HEK293 (cell line): ENCODE results near the gene APBA1.

Experiments
- CTCF ChIP-seq: fragments of 450-650 bp; formaldehyde crosslinking; IDR thresholded peaks from 2 replicates; pipeline ENCODE4 v1.5.1; 2016; ENCODE audit warnings: missing biosample characterization, missing genetic modification characterization
- HIC1 ChIP-seq: fragments of 450-650 bp; formaldehyde crosslinking; IDR thresholded peaks from 2 replicates; pipeline ENCODE4 v1.5.1; 2016; ENCODE audit warnings: missing biosample characterization, missing genetic modification characterization
- KLF1 ChIP-seq: fragments of 450-650 bp; formaldehyde crosslinking; IDR thresholded peaks from 2 replicates; pipeline ENCODE4 v1.5.1; 2016; ENCODE audit warnings: missing biosample characterization, missing genetic modification characterization
- PATZ1 ChIP-seq: fragments of 450-650 bp; formaldehyde crosslinking; IDR thresholded peaks from 2 replicates; pipeline ENCODE4 v1.5.1; 2016; ENCODE audit warnings: missing biosample characterization, missing genetic modification characterization
- REST ChIP-seq: fragments of 450-650 bp; formaldehyde crosslinking; IDR thresholded peaks from 2 replicates; pipeline ENCODE4 v1.5.1; 2016; ENCODE audit warnings: missing biosample characterization, missing genetic modification characterization
- ZNF114 ChIP-seq: fragments of 450-650 bp; formaldehyde crosslinking; IDR thresholded peaks from 2 replicates; pipeline ENCODE4 v1.5.0; 2017; ENCODE audit warnings: missing biosample characterization, missing genetic modification characterization
- ZNF19 ChIP-seq: fragments of 450-650 bp; formaldehyde crosslinking; IDR thresholded peaks from 2 replicates; pipeline ENCODE4; 2016; ENCODE audit warnings: missing biosample characterization, missing genetic modification characterization, low read depth
- ZNF239 ChIP-seq: fragments of 450-650 bp; formaldehyde crosslinking; IDR thresholded peaks from 2 replicates; pipeline ENCODE4 v1.5.1; 2016; ENCODE audit warnings: missing biosample characterization, missing genetic modification characterization
- ZNF311 ChIP-seq: fragments of 450-650 bp; formaldehyde crosslinking; IDR thresholded peaks from 2 replicates; pipeline ENCODE4 v1.5.1; 2017; ENCODE audit warnings: missing biosample characterization, missing genetic modification characterization, borderline replicate concordance
- ZNF394 ChIP-seq: fragments of 450-650 bp; formaldehyde crosslinking; IDR thresholded peaks from 2 replicates; pipeline ENCODE4 v1.5.1; 2016; ENCODE audit warnings: missing biosample characterization, missing genetic modification characterization, mild to moderate bottlenecking, moderate library complexity, borderline replicate concordance
- ZNF501 ChIP-seq: fragments of 450-650 bp; formaldehyde crosslinking; IDR thresholded peaks from 2 replicates; pipeline ENCODE4 v1.5.1; 2016; ENCODE audit warnings: missing biosample characterization, missing genetic modification characterization
- ZNF600 ChIP-seq: fragments of 450-650 bp; formaldehyde crosslinking; IDR thresholded peaks from 2 replicates; pipeline ENCODE4 v1.5.1; 2016; ENCODE audit warnings: missing biosample characterization, missing genetic modification characterization
- ZNF777 ChIP-seq: fragments of 450-650 bp; formaldehyde crosslinking; IDR thresholded peaks from 2 replicates; pipeline ENCODE4 v1.5.1; 2017; ENCODE audit warnings: missing biosample characterization, missing genetic modification characterization, borderline replicate concordance
- ZNF791 ChIP-seq: fragments of 450-650 bp; formaldehyde crosslinking; IDR thresholded peaks from 2 replicates; pipeline ENCODE4 v1.5.1; 2016; ENCODE audit warnings: missing biosample characterization, missing genetic modification characterization

- TF ChIP-seq ZNF777 (tag by site-specific recombination) (no peak), ZNF19 (tag by site-specific recombination) (no peak), ZNF114 (tag by site-specific recombination) (no peak), ZNF501 (tag by site-specific recombination) (no peak), CTCF (no peak), ZNF600 (tag by site-specific recombination) (no peak), HIC1 (tag by site-specific recombination) (no peak), ZNF394 (tag by site-specific recombination) (no peak), ZNF239 (no peak), ZNF311 (no peak), KLF1 (no peak), PATZ1 (no peak), ZNF791 (tag by site-specific recombination) (no peak), REST (tag by site-specific recombination) (no peak)
Measured at GRCh38 chr9:69623276-69623675, 48.9 kb downstream of the APBA1 start.
